BLaER1 (cell line): ENCODE results near the gene APC2.
A peak's percentile ranks its signal among the peaks of the same experiment; 100 is the strongest.
"Not testable (repeated sequence)": the region's sequence is repeated elsewhere in the genome, so short reads cannot be mapped to it uniquely, and the experiment has no call there.

Source experiments
- H3K27ac ChIP-seq: shearing (Covaris generic); formaldehyde crosslinking; 2 replicates; pipeline ENCODE4 v1.8.1; 2022
- H3K27me3 ChIP-seq: shearing (Covaris generic); formaldehyde crosslinking; 2 replicates; pipeline ENCODE4 v1.8.1; 2022
- H3K36me3 ChIP-seq: shearing (Covaris generic); formaldehyde crosslinking; 2 replicates; pipeline ENCODE4 v1.8.1; 2022
- H3K4me1 ChIP-seq: shearing (Covaris generic); formaldehyde crosslinking; 2 replicates; pipeline ENCODE4 v1.8.1; 2022
- H3K4me2 ChIP-seq: shearing (Covaris generic); formaldehyde crosslinking; 2 replicates; pipeline ENCODE4 v1.8.1; 2022
- H3K4me3 ChIP-seq: shearing (Covaris generic); formaldehyde crosslinking; 2 replicates; pipeline ENCODE4 v1.8.1; 2022
- H3K9ac ChIP-seq: shearing (Covaris generic); formaldehyde crosslinking; 2 replicates; pipeline ENCODE4 v1.8.1; 2022
- H3K9me3 ChIP-seq: shearing (Covaris generic); formaldehyde crosslinking; 2 replicates; pipeline ENCODE4 v1.8.1; 2022
- H4K20me1 ChIP-seq: shearing (Covaris generic); formaldehyde crosslinking; 2 replicates; pipeline ENCODE4 v1.8.1; 2022
- Cebpa-rat ChIP-seq: shearing (Covaris generic); IDR thresholded peaks from 2 replicates; pipeline ENCODE4 v1.8.1; 2022

Gene APC2

DNA sequence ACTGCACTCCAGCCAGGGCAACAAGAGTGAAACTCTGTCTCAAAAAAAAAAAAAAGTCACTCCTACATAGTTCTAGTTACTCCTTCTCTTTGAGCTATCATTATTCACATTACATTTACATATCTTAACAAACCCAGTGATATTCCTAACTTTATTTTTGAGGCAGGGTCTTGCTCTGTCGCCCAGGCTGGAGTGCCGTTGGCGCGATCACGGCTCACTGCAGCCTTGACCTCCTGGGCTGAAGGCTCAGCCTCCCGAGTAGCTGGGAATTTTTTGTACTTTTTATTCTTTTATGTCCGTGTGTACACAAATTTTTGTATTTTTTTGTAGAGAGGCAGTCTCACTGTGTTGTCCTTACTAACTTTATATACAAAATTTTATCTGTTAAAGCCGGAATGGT, 12.3 kb upstream of the APC2 start:
- no peaks in the 10 kb centered on the region for H3K27me3 ChIP-seq
- no peak overlapping the region; the same call in 1 of the 2 replicates for H3K9ac ChIP-seq
- 0 out of 2 replicates have a peak overlapping the region, but pooled peaks have one; percentile 99 for H3K4me3 ChIP-seq
- H3K4me1 ChIP-seq, result peaks cover 55% of the 10 kb centered on the region
- no peak overlapping the region for H3K27ac ChIP-seq
- H3K36me3 ChIP-seq, result peaks cover 66% of the 10 kb centered on the region
- peaks cover 93% of the 10 kb centered on the region for H4K20me1 ChIP-seq
- no peaks in the 10 kb centered on the region for H3K9me3 ChIP-seq
- peak overlapping the region; percentile 67 for H3K4me2 ChIP-seq
- TF ChIP-seq Cebpa-rat, result no peak

DNA sequence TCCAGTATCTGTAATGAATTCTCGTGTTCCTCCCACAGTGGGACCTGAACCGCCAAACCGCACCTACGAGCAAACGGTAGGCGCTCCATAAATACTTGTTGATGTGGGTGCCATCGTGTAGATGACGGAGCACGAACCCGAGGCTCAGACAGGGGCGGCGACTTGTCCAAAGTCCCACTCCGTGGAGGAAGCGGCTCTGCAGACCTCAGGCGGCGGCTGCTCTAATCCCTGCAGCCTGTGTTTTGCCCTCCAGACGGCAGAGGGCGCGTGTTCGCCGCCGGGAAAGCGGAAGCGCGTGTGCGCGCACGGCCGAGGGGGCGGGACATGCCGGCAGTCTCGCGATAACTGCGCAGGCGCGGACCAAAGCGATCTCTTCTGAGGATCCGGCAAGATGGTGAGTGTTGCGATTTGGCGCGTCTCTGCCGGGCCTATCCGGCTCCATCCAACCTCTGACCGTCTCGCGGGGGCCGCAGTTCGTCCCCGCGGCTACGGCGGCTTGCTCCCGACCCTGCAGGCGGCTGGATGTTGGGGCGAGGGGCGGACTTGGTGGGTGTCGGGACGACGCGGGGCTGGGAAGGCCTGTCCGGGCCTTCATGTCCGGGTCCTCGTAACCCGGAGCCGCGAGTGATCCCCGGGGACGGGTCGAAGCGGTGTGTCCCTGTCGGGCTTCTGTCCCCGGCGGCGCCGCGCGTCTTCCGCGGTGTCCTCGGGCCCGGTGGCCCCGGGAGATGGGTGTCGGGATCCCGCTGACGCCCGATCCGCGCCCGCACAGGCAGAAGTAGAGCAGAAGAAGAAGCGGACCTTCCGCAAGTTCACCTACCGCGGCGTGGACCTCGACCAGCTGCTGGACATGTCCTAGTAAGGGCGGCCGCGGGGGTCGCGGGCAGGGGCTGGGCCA, 11.6 kb upstream of the APC2 start, which contains the start of gene RPS15:
TSS of gene RPS15 (plus strand) at position 362 of the 898 bp plus-strand sequence. CDS start at position 392, 30 bp downstream.
- peak within 1 kb of the TSS; percentile 95 for H3K4me2 ChIP-seq
- H3K36me3 ChIP-seq, result peaks cover 66% of the 10 kb centered on the region
- no peak for TF ChIP-seq Cebpa-rat
- no peaks in the 10 kb centered on the region for H3K27me3 ChIP-seq
- H3K27ac ChIP-seq, result peak within 1 kb of the TSS; percentile 100
- H3K4me1 ChIP-seq, result peaks cover 55% of the 10 kb centered on the region
- H3K9me3 ChIP-seq, result no peaks in the 10 kb centered on the region
- H3K9ac ChIP-seq, result peak within 1 kb of the TSS; percentile 100
- H4K20me1 ChIP-seq, result peaks cover 93% of the 10 kb centered on the region
- peak within 1 kb of the TSS; percentile 99 for H3K4me3 ChIP-seq

DNA sequence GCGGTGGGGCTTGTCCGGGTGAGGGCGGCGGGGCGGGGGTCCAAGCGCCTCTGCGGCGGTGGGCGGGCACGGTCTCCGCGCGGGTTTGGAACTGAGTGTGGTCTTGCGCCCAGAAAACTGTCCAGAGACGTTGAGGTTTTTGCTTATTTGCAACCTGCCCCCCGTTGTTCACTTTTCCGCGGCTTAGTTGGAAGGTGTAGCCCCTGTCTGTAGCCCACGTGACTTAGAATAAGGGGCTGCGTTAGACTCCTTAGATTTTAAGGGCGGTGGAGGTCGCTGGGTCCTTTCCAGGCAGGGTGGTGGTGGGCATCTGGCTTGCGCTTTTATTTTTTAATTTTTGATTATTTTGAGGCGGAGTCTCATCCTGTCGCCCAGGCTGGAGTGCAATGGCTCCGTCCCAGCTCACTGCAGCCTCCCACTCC, 11.0 kb upstream of the APC2 start:
- Histone ChIP-seq H3K27me3 (no peaks in the 10 kb centered on the region), H3K9me3 (no peaks in the 10 kb centered on the region), H3K36me3 (peaks cover 61% of the 10 kb centered on the region), H4K20me1 (peaks cover 93% of the 10 kb centered on the region), H3K27ac (peak overlapping the region; percentile 100), H3K9ac (peak overlapping the region; percentile 100), H3K4me3 (peak overlapping the region; percentile 99), H3K4me2 (peak overlapping the region; percentile 95), H3K4me1 (peaks cover 57% of the 10 kb centered on the region)
- TF ChIP-seq Cebpa-rat, result no peak

DNA sequence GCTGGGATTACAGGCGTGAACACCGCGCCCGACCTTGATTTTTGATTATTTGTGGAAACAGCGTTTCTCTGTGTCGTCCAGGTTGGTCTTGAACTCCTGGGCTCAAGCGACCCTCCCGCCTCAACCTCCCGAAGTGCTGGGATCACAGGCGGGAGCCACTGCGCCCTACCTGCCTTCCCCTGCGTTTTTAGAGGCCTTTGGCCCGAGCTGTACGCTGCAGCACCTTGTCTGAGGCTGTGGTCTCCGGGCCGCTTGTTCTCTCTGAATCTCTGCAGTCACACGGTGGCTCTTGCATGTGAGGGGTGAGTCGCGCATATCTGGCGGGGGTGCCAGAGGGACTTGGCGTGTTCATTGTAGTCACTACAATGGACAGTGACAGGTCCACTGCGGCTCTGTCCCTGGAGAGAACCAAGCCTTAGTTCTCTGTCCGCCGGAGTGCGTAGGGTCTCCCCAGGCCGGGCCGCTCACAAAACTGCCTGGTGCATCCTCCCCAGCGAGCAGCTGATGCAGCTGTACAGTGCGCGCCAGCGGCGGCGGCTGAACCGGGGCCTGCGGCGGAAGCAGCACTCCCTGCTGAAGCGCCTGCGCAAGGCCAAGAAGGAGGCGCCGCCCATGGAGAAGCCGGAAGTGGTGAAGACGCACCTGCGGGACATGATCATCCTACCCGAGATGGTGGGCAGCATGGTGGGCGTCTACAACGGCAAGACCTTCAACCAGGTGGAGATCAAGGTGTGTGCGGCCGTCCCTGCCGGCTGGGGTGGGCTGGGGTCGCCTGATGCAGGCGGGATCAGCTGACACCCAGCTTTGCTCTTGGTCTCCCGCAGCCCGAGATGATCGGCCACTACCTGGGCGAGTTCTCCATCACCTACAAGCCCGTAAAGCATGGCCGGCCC, 10.2 kb upstream of the APC2 start:
- Histone ChIP-seq H3K4me1 (peaks cover 63% of the 10 kb centered on the region), H3K27ac (peak overlapping the region; percentile 100), H3K4me2 (peak overlapping the region; percentile 95), H4K20me1 (peaks cover 93% of the 10 kb centered on the region), H3K9ac (peak overlapping the region; percentile 100), H3K4me3 (peak overlapping the region; percentile 99), H3K36me3 (peaks cover 53% of the 10 kb centered on the region)
- H3K9me3 ChIP-seq, H3K27me3 ChIP-seq: not testable (repeated sequence)

DNA sequence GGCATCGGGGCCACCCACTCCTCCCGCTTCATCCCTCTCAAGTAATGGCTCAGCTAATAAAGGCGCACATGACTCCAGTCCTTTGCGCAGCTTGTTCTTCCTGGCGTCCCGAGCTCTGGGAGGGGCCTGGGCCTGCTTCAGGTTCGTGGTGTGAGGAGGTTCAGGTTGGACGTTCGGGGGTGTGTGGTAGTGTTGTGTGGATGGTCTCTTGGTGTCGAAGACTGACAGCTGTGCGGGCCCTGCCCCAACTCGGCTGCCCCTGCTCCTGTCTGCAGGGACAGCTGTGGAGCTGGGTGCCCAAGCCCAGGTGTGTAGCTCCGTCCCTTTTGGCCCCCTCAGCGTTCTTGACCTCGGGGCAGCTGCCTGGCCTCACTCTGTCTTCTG, 9.5 kb upstream of the APC2 start:
- Histone ChIP-seq H3K4me2 (peak overlapping the region; percentile 95), H3K9me3 (no peaks in the 10 kb centered on the region), H3K9ac (peak overlapping the region; percentile 100), H3K36me3 (peaks cover 48% of the 10 kb centered on the region), H3K4me1 (peaks cover 68% of the 10 kb centered on the region), H4K20me1 (peaks cover 93% of the 10 kb centered on the region), H3K4me3 (peak overlapping the region; percentile 99; the same call in 1 of the 2 replicates), H3K27me3 (peaks cover 8% of the 10 kb centered on the region), H3K27ac (no peak overlapping the region)
- TF ChIP-seq Cebpa-rat, result no peak

DNA sequence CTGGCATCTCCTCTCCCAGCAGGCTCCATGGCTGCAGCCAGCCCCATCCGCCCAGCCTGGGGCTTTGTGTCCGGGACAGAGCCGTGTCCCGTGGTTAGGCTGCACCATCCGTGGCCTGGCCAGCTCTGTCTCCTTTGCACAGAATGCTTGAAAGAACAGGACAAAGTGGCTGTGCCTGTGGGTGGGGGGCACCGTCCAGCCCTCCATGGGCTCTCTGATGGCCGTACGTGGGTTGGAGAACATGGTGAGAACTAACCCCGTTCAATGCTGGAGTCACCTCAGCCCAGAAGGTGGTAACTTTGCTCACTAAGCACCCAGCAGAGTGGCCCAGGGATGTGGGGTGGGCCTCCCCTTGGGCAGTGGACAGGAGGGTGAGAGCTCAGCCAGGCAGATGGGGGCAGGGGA, 8.9 kb upstream of the APC2 start:
- Histone ChIP-seq H3K4me2 (peak overlapping the region; percentile 95), H3K4me1 (peaks cover 65% of the 10 kb centered on the region), H3K27me3 (peaks cover 14% of the 10 kb centered on the region), H3K36me3 (peaks cover 42% of the 10 kb centered on the region), H3K9me3 (no peaks in the 10 kb centered on the region), H3K27ac (no peak overlapping the region), H3K4me3 (no peak overlapping the region), H4K20me1 (peaks cover 92% of the 10 kb centered on the region), H3K9ac (0 out of 2 replicates have a peak overlapping the region, but pooled peaks have one; percentile 36)
- TF ChIP-seq Cebpa-rat, result no peak

DNA sequence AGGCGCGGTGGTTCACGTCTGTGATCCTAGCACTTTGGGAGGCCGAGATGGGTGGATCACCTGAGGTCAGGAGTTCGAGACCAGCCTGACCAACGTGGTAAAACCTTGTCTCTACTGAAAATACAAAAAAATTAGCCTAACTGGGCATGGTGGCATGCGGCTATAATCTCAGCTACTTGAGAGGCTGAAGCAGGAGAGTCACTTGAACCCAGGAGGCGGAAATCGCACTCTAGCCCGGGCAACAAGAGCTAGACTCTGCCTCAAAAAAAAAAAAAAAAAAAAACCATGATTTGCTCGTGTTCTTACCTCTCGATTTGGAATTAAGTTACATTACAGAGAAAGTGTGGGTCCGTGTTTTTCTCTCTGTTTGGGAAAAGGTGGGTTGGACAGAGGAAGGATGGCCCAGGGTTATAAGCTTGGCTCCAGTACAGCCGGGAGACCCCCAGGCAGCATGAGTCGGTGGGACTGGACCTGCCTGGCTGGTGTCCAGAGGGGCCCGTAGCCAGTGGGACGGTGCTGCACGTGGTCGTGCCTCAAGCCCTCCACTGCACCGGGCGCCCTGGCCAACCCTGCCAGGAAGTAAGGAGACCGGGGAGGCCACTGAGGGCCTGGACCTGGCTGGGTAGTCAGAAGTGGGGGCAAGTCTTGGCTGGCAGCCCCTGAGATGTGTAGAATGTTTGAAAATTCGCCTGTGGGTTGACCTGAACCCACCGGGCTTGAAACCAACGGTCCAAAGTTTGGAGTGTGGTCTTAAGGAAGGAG, 8.1 kb upstream of the APC2 start:
- Histone ChIP-seq H3K4me3 (no peak overlapping the region), H4K20me1 (peaks cover 92% of the 10 kb centered on the region), H3K27me3 (peaks cover 23% of the 10 kb centered on the region), H3K36me3 (peaks cover 42% of the 10 kb centered on the region), H3K9me3 (no peaks in the 10 kb centered on the region), H3K4me1 (peaks cover 58% of the 10 kb centered on the region), H3K27ac (no peak overlapping the region), H3K9ac (no peak overlapping the region), H3K4me2 (no peak overlapping the region)
- TF ChIP-seq Cebpa-rat, result no peak

DNA sequence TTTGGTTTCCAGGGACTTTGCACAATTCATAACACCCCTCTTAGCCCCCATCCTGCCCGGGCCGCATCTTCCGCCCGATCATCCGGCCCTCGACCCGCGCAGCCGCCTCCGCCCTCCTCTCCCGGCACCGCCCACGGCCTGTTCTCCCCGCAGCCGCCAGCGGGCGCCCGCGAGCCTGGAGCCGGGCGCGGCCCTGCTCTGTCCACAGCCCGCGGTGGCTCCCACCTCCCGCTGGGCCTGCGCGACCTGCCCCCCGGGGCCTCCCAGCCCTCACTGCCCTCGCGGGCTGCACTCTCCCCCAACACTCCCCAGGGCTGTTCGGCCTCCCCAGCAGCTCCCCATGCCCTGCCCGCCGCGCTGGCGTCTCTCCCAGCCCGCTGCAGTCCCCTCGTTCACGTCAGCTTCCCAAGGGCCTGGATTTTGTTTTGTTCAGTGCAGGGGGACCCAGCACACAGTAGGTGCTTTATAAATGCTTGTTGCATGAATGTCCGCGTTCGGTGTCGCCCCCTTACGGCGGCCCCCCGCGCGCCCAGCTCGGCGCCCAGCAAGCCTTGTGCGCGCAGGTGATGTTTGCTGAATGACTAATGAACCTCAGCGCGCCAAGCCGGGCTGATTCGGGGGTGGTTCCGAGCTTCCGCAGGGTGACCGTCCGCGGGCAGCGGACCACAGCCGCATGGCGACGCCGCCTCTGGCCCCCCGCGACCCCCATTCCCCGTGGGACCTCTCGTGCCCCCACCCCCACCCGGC, 4.6 kb upstream of the APC2 start:
- no peak for TF ChIP-seq Cebpa-rat
- H3K4me1 ChIP-seq, result peaks cover 42% of the 10 kb centered on the region
- H4K20me1 ChIP-seq, result peaks cover 99% of the 10 kb centered on the region

More for the DNA sequence above, 4.6 kb upstream of the APC2 start:
- Histone ChIP-seq H3K36me3 (peaks cover 31% of the 10 kb centered on the region), H3K9ac (peak overlapping the region; percentile 66), H3K4me3 (peak overlapping the region; percentile 63), H3K4me2 (peak overlapping the region; percentile 92), H3K27ac (no peak overlapping the region; the same call in 1 of the 2 replicates), H3K9me3 (no peaks in the 10 kb centered on the region), H3K27me3 (peaks cover 58% of the 10 kb centered on the region)
